OCI-LY3 (cell line): ENCODE data around the gene ARHGEF26.
A peak's percentile ranks its signal among the peaks of the same experiment; 100 is the strongest.

Source experiments
- H2AFZ ChIP-seq: fragments of 200-600, 300-600 bp; shearing (Covaris generic); 2 replicates; pipeline ENCODE4 v1.6.0; 2014; ENCODE audit warnings: antibody characterized with exemption, low read depth, low read length
- H3K27ac ChIP-seq: fragments of 200-600, 300-600 bp; sonication (generic); 2 replicates; pipeline ENCODE4 v1.5.1; 2014; ENCODE audit warnings: mild to moderate bottlenecking, low read length, moderate library complexity, mixed read lengths
- H3K27me3 ChIP-seq: fragments of 200-600, 300-600 bp; sonication (generic); 2 replicates; pipeline ENCODE4 v1.6.1; 2014; ENCODE audit warnings: low read depth, low read length, mixed read lengths
- H3K36me3 ChIP-seq: fragments of 200-600, 300-600 bp; sonication (generic); replicated peaks from 2 replicates; pipeline ENCODE3; 2014; ENCODE audit warnings: low read depth, low read length, mixed read lengths
- H3K4me1 ChIP-seq: fragments of 300-600, 200-600 bp; sonication (generic); 2 replicates; pipeline ENCODE4 v1.6.1; 2014; ENCODE audit warnings: low read length, mixed read lengths
- H3K4me2 ChIP-seq: fragments of 200-600, 300-600 bp; sonication (generic); 2 replicates; pipeline ENCODE4 v1.6.1; 2014; ENCODE audit warnings: low read length, mixed read lengths
- H3K4me3 ChIP-seq: fragments of 300-600, 200-600 bp; sonication (generic); 2 replicates; pipeline ENCODE4 v1.5.1; 2014; ENCODE audit warnings: antibody characterized with exemption, mild to moderate bottlenecking, low read length, moderate library complexity
- H3K79me2 ChIP-seq: fragments of 300-600, 200-600 bp; shearing (Covaris generic); 2 replicates; pipeline ENCODE4 v1.6.1; 2014; ENCODE audit warnings: mild to moderate bottlenecking, low read length, mixed read lengths
- H3K9ac ChIP-seq: fragments of 300-600, 200-600 bp; shearing (Covaris generic); 2 replicates; pipeline ENCODE4 v1.6.0; 2014; ENCODE audit warnings: mild to moderate bottlenecking, low read length, moderate library complexity
- H3K9me3 ChIP-seq: fragments of 200-600, 300-600 bp; shearing (Covaris generic); 2 replicates; pipeline ENCODE4 v1.6.1; 2014; ENCODE audit warnings: low read length, mixed read lengths; ENCODE audit not compliant: insufficient read depth
- H4K20me1 ChIP-seq: fragments of 200-600, 300-600 bp; sonication (generic); 2 replicates; pipeline ENCODE4 v1.6.1; 2016; ENCODE audit warnings: low read length, mixed read lengths; ENCODE audit not compliant: insufficient read depth
- EZH2phosphoT487 ChIP-seq: fragments of 200-600 bp; shearing (Covaris generic); IDR thresholded peaks from 2 replicates; pipeline ENCODE4 v1.6.1; 2018; ENCODE audit warnings: antibody characterized with exemption, mixed run types, low read depth
- TF ChIP-seq, protein P1 (sequence below): fragments of 200-600, 300-600 bp; sonication (generic); IDR thresholded peaks from 2 replicates; pipeline ENCODE4 v1.5.1; 2014; ENCODE audit warnings: antibody characterized with exemption, low read length, low read depth

The ARHGEF26 gene

DNA sequence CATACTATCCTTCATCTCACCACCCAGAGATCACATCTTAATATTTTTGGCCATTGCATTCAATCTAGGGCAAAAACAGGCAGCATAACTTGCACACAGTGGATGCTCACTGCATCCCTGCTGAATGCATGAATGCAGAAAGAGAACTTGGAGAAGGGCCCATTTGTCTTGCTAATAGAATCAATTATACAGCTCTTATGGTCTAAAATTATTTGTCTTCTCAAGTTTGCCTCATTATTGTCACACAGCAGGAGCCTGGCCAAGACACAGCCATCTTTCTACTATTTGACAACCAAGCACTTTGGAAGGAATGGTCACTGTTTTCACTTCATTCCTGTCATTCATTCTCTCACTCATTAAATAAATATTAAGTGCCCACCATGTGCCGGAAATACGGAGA, 1.2 kb upstream of the ARHGEF26 start:
- Histone ChIP-seq H2AFZ (no peak overlapping the region), H3K4me3 (no peak overlapping the region), H3K79me2 (no peaks in the 10 kb centered on the region), H3K36me3 (no peaks in the 10 kb centered on the region), H3K27ac (no peak overlapping the region), H3K9me3 (no peaks in the 10 kb centered on the region), H3K4me1 (peaks cover 32% of the 10 kb centered on the region), H3K27me3 (peaks cover 8% of the 10 kb centered on the region; the same call in 1 of the 2 replicates), H3K9ac (no peak overlapping the region), H3K4me2 (no peak overlapping the region), H4K20me1 (no peaks in the 10 kb centered on the region)
- TF ChIP-seq EZH2phosphoT487, result no peak
- TF ChIP-seq, protein P1, sequence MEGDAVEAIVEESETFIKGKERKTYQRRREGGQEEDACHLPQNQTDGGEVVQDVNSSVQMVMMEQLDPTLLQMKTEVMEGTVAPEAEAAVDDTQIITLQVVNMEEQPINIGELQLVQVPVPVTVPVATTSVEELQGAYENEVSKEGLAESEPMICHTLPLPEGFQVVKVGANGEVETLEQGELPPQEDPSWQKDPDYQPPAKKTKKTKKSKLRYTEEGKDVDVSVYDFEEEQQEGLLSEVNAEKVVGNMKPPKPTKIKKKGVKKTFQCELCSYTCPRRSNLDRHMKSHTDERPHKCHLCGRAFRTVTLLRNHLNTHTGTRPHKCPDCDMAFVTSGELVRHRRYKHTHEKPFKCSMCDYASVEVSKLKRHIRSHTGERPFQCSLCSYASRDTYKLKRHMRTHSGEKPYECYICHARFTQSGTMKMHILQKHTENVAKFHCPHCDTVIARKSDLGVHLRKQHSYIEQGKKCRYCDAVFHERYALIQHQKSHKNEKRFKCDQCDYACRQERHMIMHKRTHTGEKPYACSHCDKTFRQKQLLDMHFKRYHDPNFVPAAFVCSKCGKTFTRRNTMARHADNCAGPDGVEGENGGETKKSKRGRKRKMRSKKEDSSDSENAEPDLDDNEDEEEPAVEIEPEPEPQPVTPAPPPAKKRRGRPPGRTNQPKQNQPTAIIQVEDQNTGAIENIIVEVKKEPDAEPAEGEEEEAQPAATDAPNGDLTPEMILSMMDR, result no peak

DNA sequence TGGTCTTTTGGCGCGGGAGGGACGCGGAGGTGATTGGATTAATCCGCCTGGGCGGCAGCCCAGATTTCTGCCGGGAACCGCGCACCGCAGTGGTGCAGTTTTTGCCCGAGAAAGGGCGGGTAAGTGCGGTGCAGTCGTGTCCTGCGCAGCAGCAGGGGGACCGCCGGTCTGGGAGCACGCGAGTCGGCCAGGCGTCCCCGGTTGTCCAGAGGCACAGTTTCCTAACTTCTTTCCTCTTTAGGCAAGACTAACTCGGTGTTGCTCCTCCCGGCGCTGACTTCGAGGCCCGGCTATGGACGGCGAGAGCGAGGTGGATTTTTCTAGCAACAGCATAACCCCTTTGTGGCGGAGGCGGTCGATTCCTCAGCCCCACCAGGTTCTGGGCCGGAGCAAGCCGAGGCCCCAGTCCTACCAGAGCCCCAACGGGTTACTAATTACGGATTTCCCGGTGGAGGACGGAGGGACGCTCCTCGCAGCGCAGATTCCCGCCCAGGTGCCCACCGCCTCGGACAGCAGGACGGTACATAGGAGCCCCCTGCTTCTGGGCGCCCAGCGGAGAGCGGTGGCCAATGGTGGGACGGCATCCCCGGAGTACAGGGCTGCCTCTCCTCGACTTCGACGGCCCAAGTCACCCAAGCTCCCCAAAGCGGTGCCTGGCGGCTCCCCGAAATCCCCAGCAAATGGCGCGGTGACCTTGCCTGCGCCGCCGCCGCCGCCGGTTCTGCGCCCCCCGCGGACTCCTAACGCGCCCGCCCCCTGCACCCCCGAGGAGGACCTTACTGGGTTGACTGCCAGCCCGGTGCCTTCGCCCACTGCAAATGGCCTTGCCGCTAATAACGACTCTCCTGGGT, 736 bp downstream of the ARHGEF26 start:
- Histone ChIP-seq H3K4me3 (peak overlapping the region; percentile 93), H4K20me1 (no peaks in the 10 kb centered on the region), H3K4me2 (peak overlapping the region; percentile 88), H3K27ac (no peak overlapping the region), H3K4me1 (peaks cover 47% of the 10 kb centered on the region), H3K27me3 (peaks cover 8% of the 10 kb centered on the region; the same call in 1 of the 2 replicates), H2AFZ (peak overlapping the region; percentile 98), H3K36me3 (no peaks in the 10 kb centered on the region), H3K9me3 (no peaks in the 10 kb centered on the region), H3K79me2 (no peaks in the 10 kb centered on the region), H3K9ac (peak overlapping the region; percentile 75)
- no peak for TF ChIP-seq EZH2phosphoT487
- TF ChIP-seq, protein P1, result no peak

DNA sequence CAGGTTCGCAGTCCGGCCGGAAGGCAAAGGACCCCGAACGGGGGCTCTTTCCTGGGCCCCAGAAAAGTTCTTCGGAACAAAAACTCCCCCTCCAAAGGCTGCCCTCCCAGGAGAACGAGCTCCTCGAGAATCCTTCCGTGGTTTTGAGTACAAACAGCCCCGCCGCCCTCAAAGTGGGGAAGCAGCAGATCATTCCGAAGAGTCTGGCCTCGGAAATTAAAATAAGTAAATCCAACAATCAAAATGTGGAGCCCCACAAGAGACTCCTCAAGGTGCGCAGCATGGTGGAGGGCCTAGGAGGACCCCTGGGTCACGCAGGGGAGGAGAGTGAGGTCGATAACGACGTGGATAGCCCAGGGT, 1.3 kb downstream of the ARHGEF26 start:
- H3K27ac ChIP-seq, result no peak overlapping the region
- TF ChIP-seq, protein P1, result no peak
- TF ChIP-seq EZH2phosphoT487, result no peak
- H3K4me1 ChIP-seq, result peaks cover 47% of the 10 kb centered on the region
- no peaks in the 10 kb centered on the region for H3K36me3 ChIP-seq
- H3K4me2 ChIP-seq, result peak overlapping the region; percentile 88
- no peaks in the 10 kb centered on the region for H3K9me3 ChIP-seq
- H3K4me3 ChIP-seq, result peak overlapping the region; percentile 93
- no peaks in the 10 kb centered on the region for H4K20me1 ChIP-seq
- peak overlapping the region; percentile 27; the same call in 1 of the 2 replicates for H3K9ac ChIP-seq
- H3K79me2 ChIP-seq, result no peaks in the 10 kb centered on the region
- H3K27me3 ChIP-seq, result peaks cover 8% of the 10 kb centered on the region; the same call in 1 of the 2 replicates
- 0 out of 2 replicates have a peak overlapping the region, but pooled peaks have one; percentile 1 for H2AFZ ChIP-seq

DNA sequence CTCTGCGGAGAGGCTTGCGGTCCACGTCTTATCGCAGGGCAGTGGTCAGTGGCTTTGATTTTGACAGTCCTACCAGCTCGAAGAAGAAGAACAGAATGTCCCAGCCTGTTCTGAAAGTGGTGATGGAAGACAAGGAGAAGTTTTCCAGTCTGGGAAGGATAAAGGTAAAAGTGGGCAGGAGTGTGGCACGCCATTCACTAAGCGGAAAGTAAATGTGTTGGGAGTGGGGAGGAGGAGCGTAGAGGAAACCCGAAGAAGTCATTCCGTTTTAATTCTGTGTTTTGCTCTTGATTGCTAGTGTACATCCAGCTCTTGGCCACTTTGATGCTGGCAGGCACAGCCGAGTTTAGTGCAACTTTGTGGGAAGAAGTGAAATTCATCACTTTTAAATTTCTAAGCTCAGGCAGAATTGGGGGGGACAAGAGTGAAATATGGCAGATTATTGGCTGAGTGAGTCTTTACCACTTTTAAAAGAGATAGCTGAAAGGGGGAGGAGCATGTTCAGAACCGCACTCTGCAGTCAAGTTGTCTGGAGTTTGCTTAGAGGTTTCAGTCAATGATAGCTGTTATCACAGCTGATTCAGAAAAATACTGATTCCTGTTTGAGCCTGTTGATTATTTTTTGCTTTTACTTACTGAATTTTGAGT, 1.8 kb downstream of the ARHGEF26 start:
- Histone ChIP-seq H3K4me1 (peaks cover 47% of the 10 kb centered on the region), H3K9me3 (no peaks in the 10 kb centered on the region), H3K9ac (peak overlapping the region; percentile 27; the same call in 1 of the 2 replicates), H3K27me3 (peaks cover 8% of the 10 kb centered on the region; the same call in 1 of the 2 replicates), H3K79me2 (no peaks in the 10 kb centered on the region), H3K4me3 (peak overlapping the region; percentile 93), H3K4me2 (peak overlapping the region; percentile 88), H4K20me1 (no peaks in the 10 kb centered on the region), H3K27ac (no peak overlapping the region), H2AFZ (0 out of 2 replicates have a peak overlapping the region, but pooled peaks have one; percentile 1), H3K36me3 (no peaks in the 10 kb centered on the region)
- no peak for TF ChIP-seq EZH2phosphoT487
